HFFc6 (cell line): ENCODE results near the gene RNASEL. TPM values are rescaled to one million over a fixed set of nuclear protein-coding genes. Genes with fewer than 3 reads are reported as not detected.
A peak's percentile ranks its signal among the peaks of the same experiment; 100 is the strongest.

Experiments used
- DNase-seq: peaks from one replicate; pipeline ENCODE4 v3.0.0-alpha.2; 2018
- H3K27ac Mint-ChIP-seq: 2 replicates; pipeline ENCODE4 v1.8.0; 2020; ENCODE audit warnings: mild to moderate bottlenecking, mixed read lengths
- H3K27me3 Mint-ChIP-seq: 2 replicates; pipeline ENCODE4 v1.8.0; 2021; ENCODE audit warnings: mild to moderate bottlenecking, moderate library complexity, mixed read lengths; ENCODE audit not compliant: insufficient read depth
- H3K36me3 Mint-ChIP-seq: 2 replicates; pipeline ENCODE4 v1.8.0; 2021; ENCODE audit warnings: low read depth, mixed read lengths
- H3K4me1 Mint-ChIP-seq: 2 replicates; pipeline ENCODE4 v1.8.0; 2020; ENCODE audit warnings: low read depth, mixed read lengths
- H3K4me3 Mint-ChIP-seq: 2 replicates; pipeline ENCODE4 v1.8.0; 2020; ENCODE audit warnings: mild to moderate bottlenecking, moderate library complexity, mixed read lengths
- H3K9me3 Mint-ChIP-seq: 2 replicates; pipeline ENCODE4 v1.8.0; 2020; ENCODE audit warnings: mild to moderate bottlenecking, mixed read lengths
- CTCF ChIP-seq: fragments of 200-600 bp; sonication (generic); IDR thresholded peaks from 2 replicates; pipeline ENCODE4 v1.5.0; 2021; ENCODE audit warnings: antibody characterized with exemption, mild to moderate bottlenecking
- total RNA-seq, 6 experiments: library from RNA; stranded (reverse); fragmentation: NEBNext Ultra II Directional; extraction: Animal tissue kit (Norgen Biotek cat#: 25700); gene quantifications; 2 replicates in 1 of 6; 3 replicates in 5 of 6; pipeline ENCODE4 v1.2.3, GENCODE V29; 2021

Gene RNASEL
- total RNA-seq, 6 experiments from 2014 or later: 3.6 to 4.1 (median 3.8) TPM

- Mint-ChIP-seq H3K4me3 (peak overlapping the region; percentile 95), H3K9me3 (no peaks in the 10 kb centered on the region), H3K27ac (peak overlapping the region; percentile 96), H3K4me1 (peaks cover 17% of the 10 kb centered on the region), H3K27me3 (peaks cover 2% of the 10 kb centered on the region; the same call in 1 of the 2 replicates), H3K36me3 (peaks cover 5% of the 10 kb centered on the region; the same call in 1 of the 2 replicates)
- DNase-seq: no peak
- no peak for TF ChIP-seq CTCF
Observed at GRCh38 chr1:182587666-182588499, 1.2 kb downstream of the RNASEL start.

GRCh38 chr1:182587093-182587492 is 2.0 kb downstream of the RNASEL start:
- Mint-ChIP-seq H3K27ac (no peak overlapping the region), H3K4me3 (no peak overlapping the region), H3K9me3 (no peaks in the 10 kb centered on the region), H3K4me1 (peaks cover 17% of the 10 kb centered on the region), H3K36me3 (peaks cover 5% of the 10 kb centered on the region; the same call in 1 of the 2 replicates), H3K27me3 (peaks cover 1% of the 10 kb centered on the region; the same call in 1 of the 2 replicates)
- TF ChIP-seq CTCF: no peak
- DNase-seq: no peak

- Mint-ChIP-seq H3K36me3 (peaks cover 5% of the 10 kb centered on the region; the same call in 1 of the 2 replicates), H3K4me3 (no peak overlapping the region), H3K4me1 (peaks cover 17% of the 10 kb centered on the region), H3K9me3 (no peaks in the 10 kb centered on the region), H3K27me3 (peaks cover 1% of the 10 kb centered on the region; the same call in 1 of the 2 replicates), H3K27ac (no peak overlapping the region)
- no peak for TF ChIP-seq CTCF
- DNase-seq: no peak
Observed at GRCh38 chr1:182586380-182586779, 2.7 kb downstream of the RNASEL start.

- no peak overlapping the region for H3K27ac Mint-ChIP-seq
- H3K4me3 Mint-ChIP-seq: no peak overlapping the region
- peaks cover 5% of the 10 kb centered on the region for H3K36me3 Mint-ChIP-seq
- no peak for DNase-seq
- H3K4me1 Mint-ChIP-seq: peaks cover 17% of the 10 kb centered on the region
- TF ChIP-seq CTCF: no peak
- H3K9me3 Mint-ChIP-seq: no peaks in the 10 kb centered on the region
- no peaks in the 10 kb centered on the region for H3K27me3 Mint-ChIP-seq
Observed at GRCh38 chr1:182584746-182585145, 4.3 kb downstream of the RNASEL start.

GRCh38 chr1:182580736-182581135 is 8.3 kb downstream of the RNASEL start:
- no peak overlapping the region for H3K27ac Mint-ChIP-seq
- no peak overlapping the region for H3K4me3 Mint-ChIP-seq
- no peaks in the 10 kb centered on the region for H3K9me3 Mint-ChIP-seq
- H3K36me3 Mint-ChIP-seq: peaks cover 5% of the 10 kb centered on the region
- no peak for TF ChIP-seq CTCF
- DNase-seq: no peak
- no peaks in the 10 kb centered on the region for H3K27me3 Mint-ChIP-seq
- H3K4me1 Mint-ChIP-seq: peaks cover 18% of the 10 kb centered on the region
